ENCODE results near the gene NCR1. TPM values are rescaled to one million over a fixed set of nuclear protein-coding genes. Genes with fewer than 3 reads are reported as not detected.

NCR1 gene
- total RNA-seq (ENCODE audit: low replicate concordance), result not detected in 2 replicates

GRCh38 chr19:54905803-54906511 lies at the start of gene NCR1:
Gene NCR1, plus strand, starts transcription at chr19:54906148. Its CDS starts 40 bp downstream, at chr19:54906188.

GRCh38 chr19:54873990-54874389 lies 32.0 kb upstream of the NCR1 start, which contains the start of gene FCAR:
Gene FCAR, plus strand, starts transcription at chr19:54874235. Its CDS starts 55 bp downstream, at chr19:54874290.

GRCh38 chr19:54947381-54947780 lies 41.4 kb downstream of the NCR1 start, which contains the start of gene NLRP7:
Gene NLRP7, minus strand, starts transcription at chr19:54947530.

Other genes starting within 250 kb of the NCR1 start
- gene LILRB4, start 243.2 kb upstream of the NCR1 start, total RNA-seq (ENCODE audit: low replicate concordance), result not detected in 2 replicates
- gene KIR3DL3, start 181.7 kb upstream of the NCR1 start, total RNA-seq (ENCODE audit: low replicate concordance), result not detected in 2 replicates
- gene KIR2DL3, start 167.6 kb upstream of the NCR1 start, total RNA-seq (ENCODE audit: low replicate concordance), result not detected in 2 replicates
- gene KIR2DL1, start 136.4 kb upstream of the NCR1 start, total RNA-seq (ENCODE audit: low replicate concordance), result not detected in 2 replicates
- not detected in 2 replicates for gene KIR2DL4, start 102.5 kb upstream of the NCR1 start, total RNA-seq (ENCODE audit: low replicate concordance)
- gene KIR3DL1, start 89.7 kb upstream of the NCR1 start, total RNA-seq (ENCODE audit: low replicate concordance), result not detected in 2 replicates
- gene KIR2DS4, start 73.5 kb upstream of the NCR1 start, total RNA-seq (ENCODE audit: low replicate concordance), result not detected in 2 replicates
- gene KIR3DL2, start 55.7 kb upstream of the NCR1 start, total RNA-seq (ENCODE audit: low replicate concordance), result not detected in 2 replicates
- gene FCAR, start 31.9 kb upstream of the NCR1 start, total RNA-seq (ENCODE audit: low replicate concordance), result not detected in 2 replicates
- gene NLRP7, start 41.4 kb downstream of the NCR1 start, total RNA-seq (ENCODE audit: low replicate concordance), result not detected in 2 replicates
- 0.15 and 0.47 TPM in 2 replicates for gene NLRP2, start 60.2 kb downstream of the NCR1 start, total RNA-seq (ENCODE audit: low replicate concordance)
- gene GP6, start 132.1 kb downstream of the NCR1 start, total RNA-seq (ENCODE audit: low replicate concordance), result not detected in 2 replicates
- gene RDH13, start 157.0 kb downstream of the NCR1 start, total RNA-seq (ENCODE audit: low replicate concordance), result 7.1 and 11.2 TPM in 2 replicates
- 1.4 TPM in 1 of 2 replicates, not detected in the other for gene EPS8L1, start 169.7 kb downstream of the NCR1 start, total RNA-seq (ENCODE audit: low replicate concordance)
- 17.8 and 30.4 TPM in 2 replicates for gene PPP1R12C, start 211.5 kb downstream of the NCR1 start, total RNA-seq (ENCODE audit: low replicate concordance)
- 1.4 and 2.5 TPM in 2 replicates for gene TNNT1, start 243.1 kb downstream of the NCR1 start, total RNA-seq (ENCODE audit: low replicate concordance)

All from smooth muscle cell of the coronary artery (primary cell).